Keratinocyte (primary cell): ENCODE data around the gene SH2B3.

Source experiments
- EZH2 ChIP-seq: IDR thresholded peaks from one replicate; pipeline ENCODE4 v1.6.1; 2012; ENCODE audit warnings: inconsistent platforms, mild to moderate bottlenecking, low read length, moderate library complexity
- TF ChIP-seq, protein P1 (sequence below), 3 experiments: IDR thresholded peaks in 1 of 3; conservative IDR thresholded peaks in 1 of 3; optimal IDR thresholded peaks in 1 of 3; 2 replicates in 2 of 3; 3 replicates in 1 of 3; pipeline versions ENCODE3 to v1.5.1; 2011; ENCODE audit warnings: low read length in 3 of 3, mild to moderate bottlenecking in 3 of 3, moderate library complexity in 2 of 3, control low read depth in 1 of 3, inconsistent platforms in 1 of 3; ENCODE audit not compliant: insufficient read depth in 2 of 3; ENCODE audit errors: extremely low read depth in 1 of 3

DNA sequence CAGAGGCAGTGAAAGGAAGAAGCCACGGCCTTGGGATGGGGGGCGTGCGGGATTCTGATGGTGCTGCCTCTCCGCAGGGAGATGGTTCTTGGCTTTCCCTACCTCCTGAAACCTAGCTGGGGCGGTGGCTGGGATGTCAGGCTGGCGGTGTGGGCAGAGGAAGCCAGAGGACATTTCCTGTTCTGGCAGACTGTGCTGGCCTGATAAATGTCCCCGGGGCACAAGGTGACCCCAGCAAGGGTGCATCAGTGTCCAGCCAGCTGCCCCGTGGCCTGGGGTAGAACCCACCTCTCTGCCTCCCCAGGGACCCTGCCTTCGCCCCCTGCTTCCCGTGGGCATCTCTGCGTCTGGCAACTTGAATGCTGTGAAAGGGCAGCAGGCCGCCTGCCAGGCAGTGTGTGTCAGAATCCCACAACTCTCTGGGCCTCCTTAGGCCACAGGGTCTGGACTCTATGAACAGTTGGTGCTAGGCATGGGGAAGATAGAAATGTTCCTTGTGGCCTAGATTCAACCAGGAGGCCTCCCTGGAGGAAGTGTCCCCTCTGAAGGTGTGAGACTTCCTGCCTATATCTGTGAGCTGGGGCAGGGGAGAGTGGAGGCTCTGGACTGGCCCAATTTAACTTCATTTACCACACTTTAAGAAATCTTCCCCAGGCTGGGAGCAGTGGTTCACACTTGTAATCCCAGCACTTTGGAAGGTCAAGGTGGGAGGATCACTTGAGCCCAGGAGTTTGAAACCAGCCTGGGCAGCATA, 4.9 kb downstream of the SH2B3 start:
- TF ChIP-seq, protein P1, sequence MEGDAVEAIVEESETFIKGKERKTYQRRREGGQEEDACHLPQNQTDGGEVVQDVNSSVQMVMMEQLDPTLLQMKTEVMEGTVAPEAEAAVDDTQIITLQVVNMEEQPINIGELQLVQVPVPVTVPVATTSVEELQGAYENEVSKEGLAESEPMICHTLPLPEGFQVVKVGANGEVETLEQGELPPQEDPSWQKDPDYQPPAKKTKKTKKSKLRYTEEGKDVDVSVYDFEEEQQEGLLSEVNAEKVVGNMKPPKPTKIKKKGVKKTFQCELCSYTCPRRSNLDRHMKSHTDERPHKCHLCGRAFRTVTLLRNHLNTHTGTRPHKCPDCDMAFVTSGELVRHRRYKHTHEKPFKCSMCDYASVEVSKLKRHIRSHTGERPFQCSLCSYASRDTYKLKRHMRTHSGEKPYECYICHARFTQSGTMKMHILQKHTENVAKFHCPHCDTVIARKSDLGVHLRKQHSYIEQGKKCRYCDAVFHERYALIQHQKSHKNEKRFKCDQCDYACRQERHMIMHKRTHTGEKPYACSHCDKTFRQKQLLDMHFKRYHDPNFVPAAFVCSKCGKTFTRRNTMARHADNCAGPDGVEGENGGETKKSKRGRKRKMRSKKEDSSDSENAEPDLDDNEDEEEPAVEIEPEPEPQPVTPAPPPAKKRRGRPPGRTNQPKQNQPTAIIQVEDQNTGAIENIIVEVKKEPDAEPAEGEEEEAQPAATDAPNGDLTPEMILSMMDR (optimal IDR thresholded peaks at IDR 0.05 in 1 of 3, IDR thresholded peaks at IDR 0.05 in 1 of 3, conservative IDR thresholded peaks at IDR 0.05 in 1 of 3; ENCODE audit: extremely low read depth in 1 of 3, insufficient read depth in 2 of 3, low read length in 3 of 3), result no peak
- TF ChIP-seq EZH2, result no peak
